OCI-LY1 (cell line): Measurements from ENCODE around the gene RNF144A.

Experiments
- H2AFZ ChIP-seq: fragments of 200-600 bp; sonication (generic), shearing (Covaris generic); 2 replicates; pipeline ENCODE4 v1.6.0; 2014; ENCODE audit warnings: antibody characterized with exemption, mild to moderate bottlenecking, low read length
- H3F3A ChIP-seq: fragments of 200-600 bp; sonication (generic), shearing (Covaris generic); 2 replicates; pipeline ENCODE4 v1.6.0; 2014; ENCODE audit warnings: mild to moderate bottlenecking, antibody characterized with exemption, low read length, moderate library complexity; ENCODE audit not compliant: insufficient read depth
- H3K27ac ChIP-seq: fragments of 200-600 bp; sonication (generic); 2 replicates; pipeline ENCODE4 v1.5.1; 2014; ENCODE audit warnings: low read length, mixed run types, mild to moderate bottlenecking, low read depth; ENCODE audit not compliant: poor library complexity, severe bottlenecking
- H3K27me3 ChIP-seq: fragments of 200-600 bp; sonication (generic); 2 replicates; pipeline ENCODE4 v1.6.0; 2014; ENCODE audit warnings: antibody characterized with exemption, mild to moderate bottlenecking, low read length, moderate library complexity; ENCODE audit not compliant: insufficient read depth
- H3K36me3 ChIP-seq: fragments of 200-600 bp; sonication (generic); 2 replicates; pipeline ENCODE4 v1.6.1; 2014; ENCODE audit warnings: mild to moderate bottlenecking, antibody characterized with exemption, low read length, moderate library complexity, mixed read lengths; ENCODE audit not compliant: insufficient read depth
- H3K4me1 ChIP-seq: fragments of 200-600 bp; sonication (generic); 2 replicates; pipeline ENCODE4 v1.5.1; 2014; ENCODE audit warnings: mild to moderate bottlenecking, low read length, moderate library complexity; ENCODE audit not compliant: insufficient read depth, severe bottlenecking
- H3K4me2 ChIP-seq: fragments of 200-600 bp; sonication (generic), shearing (Covaris generic); 2 replicates; pipeline ENCODE4 v1.6.1; 2014; ENCODE audit warnings: low read length
- H3K4me3 ChIP-seq: fragments of 200-600 bp; sonication (generic); 2 replicates; pipeline ENCODE4 v1.5.1; 2014; ENCODE audit warnings: low read length, low read depth, mild to moderate bottlenecking, mixed read lengths; ENCODE audit not compliant: poor library complexity, severe bottlenecking
- H3K79me2 ChIP-seq: fragments of 200-600 bp; shearing (Covaris generic); 2 replicates; pipeline ENCODE4 v1.6.1; 2016; ENCODE audit warnings: mixed run types, low read length, mixed read lengths; ENCODE audit not compliant: insufficient read depth
- H3K9ac ChIP-seq: fragments of 200-600 bp; sonication (generic), shearing (Covaris generic); 2 replicates; pipeline ENCODE4 v1.6.1; 2014; ENCODE audit warnings: mild to moderate bottlenecking, low read length, mixed read lengths
- H3K9me2 ChIP-seq: fragments of 200-600 bp; sonication (generic), shearing (Covaris generic); 2 replicates; pipeline ENCODE4 v1.6.1; 2014; ENCODE audit warnings: low read depth, mild to moderate bottlenecking, low read length, mixed read lengths
- H3K9me3 ChIP-seq: fragments of 200-600 bp; shearing (Covaris generic); 2 replicates; pipeline ENCODE4 v1.6.1; 2014; ENCODE audit warnings: low read length, mixed read lengths
- H4K20me1 ChIP-seq: fragments of 200-600 bp; sonication (generic), shearing (Covaris generic); 2 replicates; pipeline ENCODE4 v1.6.0; 2016; ENCODE audit warnings: mild to moderate bottlenecking, low read length; ENCODE audit not compliant: insufficient read depth
- EZH2 ChIP-seq: fragments of 200-600 bp; sonication (generic), shearing (Covaris generic); IDR thresholded peaks from 2 replicates; pipeline ENCODE4 v1.8.0; 2017; ENCODE audit warnings: borderline replicate concordance, mixed run types, mild to moderate bottlenecking, antibody characterized with exemption, low read length, moderate library complexity, mixed read lengths
- TF ChIP-seq, protein P1 (sequence below): fragments of 200-600 bp; sonication (generic), shearing (Covaris generic); IDR thresholded peaks from 2 replicates; pipeline ENCODE4 v1.5.1; 2017; ENCODE audit warnings: mild to moderate bottlenecking, antibody characterized with exemption, low read length, moderate library complexity, mixed read lengths

Gene RNF144A

DNA sequence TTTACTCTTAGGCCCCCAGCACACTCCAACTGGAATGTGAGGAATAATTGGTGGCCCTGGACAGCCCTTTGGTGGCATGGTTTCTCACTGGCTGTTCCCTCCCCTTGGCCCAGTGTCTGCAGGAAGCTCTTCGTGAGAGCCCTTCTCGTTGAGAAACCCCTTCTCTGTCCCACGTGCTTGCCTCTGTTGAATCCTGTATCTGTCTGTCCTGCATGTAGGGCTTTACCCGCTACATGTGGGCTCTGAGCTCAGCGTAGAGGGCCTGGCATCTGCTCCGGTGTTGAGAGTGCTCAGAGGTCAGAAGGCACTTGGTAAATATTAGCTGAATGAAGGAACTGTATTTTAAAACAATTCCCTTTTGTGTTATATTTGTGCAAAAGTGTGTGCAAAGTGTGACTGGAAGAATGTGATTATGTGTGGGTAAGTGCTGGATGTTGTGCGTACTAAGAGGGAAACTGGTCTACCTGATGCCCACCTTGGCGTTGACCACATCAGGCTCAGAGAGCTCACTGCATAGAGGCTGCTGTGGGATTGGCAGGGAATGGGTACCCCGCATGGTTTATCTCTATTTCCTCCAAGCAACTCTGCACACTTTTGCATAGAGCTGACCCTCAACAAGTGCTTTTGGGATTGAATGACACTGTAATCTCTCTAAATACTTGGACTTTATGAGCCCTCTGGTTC lies 40.0 kb downstream of the RNF144A start:
- Histone ChIP-seq H2AFZ (no peak overlapping the region), H3K4me3 (no peak overlapping the region), H3K27ac (no peak overlapping the region)

DNA sequence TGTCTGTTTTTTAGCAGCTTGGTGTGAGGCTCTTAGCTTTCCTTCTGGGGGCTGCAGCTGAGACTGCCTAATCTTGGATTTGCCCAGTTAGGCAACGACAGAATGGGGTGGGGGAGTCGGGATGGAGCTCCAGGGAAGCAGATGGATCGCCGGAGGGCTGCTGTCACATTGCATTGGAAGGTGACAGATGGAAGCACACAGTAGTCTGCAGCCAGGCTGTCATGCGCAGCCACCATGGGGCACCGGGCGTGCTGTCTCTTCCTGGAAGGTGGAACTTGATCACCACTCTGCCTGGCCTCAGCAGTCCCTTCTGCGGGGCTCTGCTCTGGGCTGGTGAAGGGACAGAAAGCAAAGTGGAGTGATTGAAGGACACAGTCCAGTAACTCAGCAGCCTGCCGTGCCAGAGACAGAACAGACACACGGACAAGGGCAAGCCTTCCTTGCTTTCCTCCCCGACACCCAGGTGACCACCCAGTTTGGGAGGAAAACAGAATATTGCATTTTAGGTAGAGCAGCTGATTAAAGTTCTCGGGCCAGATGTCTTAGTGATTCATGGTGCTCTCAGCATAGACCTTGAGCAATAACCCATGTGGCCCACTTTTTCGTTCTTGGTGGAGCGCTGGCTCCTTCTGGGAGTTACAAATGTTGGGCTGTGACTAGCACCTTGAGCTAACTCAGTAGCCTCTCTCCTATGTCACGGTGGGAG lies 40.9 kb downstream of the RNF144A start:
- no peaks in the 10 kb centered on the region for H3K27me3 ChIP-seq
- no peaks in the 10 kb centered on the region for H4K20me1 ChIP-seq
- no peak overlapping the region for H3K9ac ChIP-seq
- no peaks in the 10 kb centered on the region for H3K9me2 ChIP-seq
- H3K27ac ChIP-seq: no peak overlapping the region
- H3K4me3 ChIP-seq: no peak overlapping the region
- H3F3A ChIP-seq: no peaks in the 10 kb centered on the region
- no peaks in the 10 kb centered on the region for H3K4me1 ChIP-seq
- no peaks in the 10 kb centered on the region for H3K9me3 ChIP-seq
- H2AFZ ChIP-seq: no peak overlapping the region
- H3K79me2 ChIP-seq: no peaks in the 10 kb centered on the region
- no peak overlapping the region for H3K4me2 ChIP-seq
- TF ChIP-seq EZH2: no peak
- TF ChIP-seq, protein P1, sequence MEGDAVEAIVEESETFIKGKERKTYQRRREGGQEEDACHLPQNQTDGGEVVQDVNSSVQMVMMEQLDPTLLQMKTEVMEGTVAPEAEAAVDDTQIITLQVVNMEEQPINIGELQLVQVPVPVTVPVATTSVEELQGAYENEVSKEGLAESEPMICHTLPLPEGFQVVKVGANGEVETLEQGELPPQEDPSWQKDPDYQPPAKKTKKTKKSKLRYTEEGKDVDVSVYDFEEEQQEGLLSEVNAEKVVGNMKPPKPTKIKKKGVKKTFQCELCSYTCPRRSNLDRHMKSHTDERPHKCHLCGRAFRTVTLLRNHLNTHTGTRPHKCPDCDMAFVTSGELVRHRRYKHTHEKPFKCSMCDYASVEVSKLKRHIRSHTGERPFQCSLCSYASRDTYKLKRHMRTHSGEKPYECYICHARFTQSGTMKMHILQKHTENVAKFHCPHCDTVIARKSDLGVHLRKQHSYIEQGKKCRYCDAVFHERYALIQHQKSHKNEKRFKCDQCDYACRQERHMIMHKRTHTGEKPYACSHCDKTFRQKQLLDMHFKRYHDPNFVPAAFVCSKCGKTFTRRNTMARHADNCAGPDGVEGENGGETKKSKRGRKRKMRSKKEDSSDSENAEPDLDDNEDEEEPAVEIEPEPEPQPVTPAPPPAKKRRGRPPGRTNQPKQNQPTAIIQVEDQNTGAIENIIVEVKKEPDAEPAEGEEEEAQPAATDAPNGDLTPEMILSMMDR: no peak
- H3K36me3 ChIP-seq: no peaks in the 10 kb centered on the region

More for the DNA sequence above, 40.0 kb downstream of the RNF144A start:
- Histone ChIP-seq H4K20me1 (no peaks in the 10 kb centered on the region), H3K36me3 (no peaks in the 10 kb centered on the region), H3K9me2 (no peaks in the 10 kb centered on the region), H3K79me2 (no peaks in the 10 kb centered on the region), H3F3A (no peaks in the 10 kb centered on the region), H3K9ac (no peak overlapping the region), H3K27me3 (no peaks in the 10 kb centered on the region), H3K9me3 (no peaks in the 10 kb centered on the region), H3K4me2 (no peak overlapping the region), H3K4me1 (no peaks in the 10 kb centered on the region)
- no peak for TF ChIP-seq EZH2
- TF ChIP-seq, protein P1: no peak

DNA sequence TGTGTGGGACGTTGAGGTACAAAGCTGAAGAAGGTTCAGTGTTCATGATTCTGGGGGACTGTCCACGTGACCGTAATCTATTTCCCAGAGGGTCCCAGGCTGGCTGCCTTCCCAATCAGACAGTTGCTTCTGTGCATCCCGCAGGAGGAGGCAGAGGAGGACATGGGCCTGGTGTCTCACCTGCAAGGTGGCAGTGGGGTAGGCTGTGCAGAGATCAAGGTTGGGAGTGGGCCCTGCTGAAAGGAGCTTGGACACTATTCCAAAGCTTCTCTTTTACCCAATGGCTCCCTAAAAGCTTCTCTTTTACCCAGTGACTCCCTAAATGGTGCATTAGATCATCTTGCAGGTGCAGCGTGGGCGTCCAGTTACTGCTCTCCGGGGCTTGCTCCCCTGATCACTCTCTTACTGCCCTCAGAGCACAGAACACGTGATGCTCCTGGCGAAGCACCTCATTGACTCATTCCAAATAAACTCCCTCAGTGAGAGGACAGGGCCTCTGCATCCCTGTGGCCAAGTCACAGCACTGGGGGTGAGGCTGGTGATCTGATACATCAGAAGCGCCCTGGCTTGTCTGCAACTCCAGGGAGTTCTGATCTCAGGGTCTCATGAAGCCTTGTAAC lies 41.5 kb downstream of the RNF144A start:
- Histone ChIP-seq H3K36me3 (no peaks in the 10 kb centered on the region), H2AFZ (no peak overlapping the region), H3K27me3 (no peaks in the 10 kb centered on the region), H4K20me1 (no peaks in the 10 kb centered on the region), H3K27ac (no peak overlapping the region), H3K4me3 (no peak overlapping the region), H3K4me2 (no peak overlapping the region), H3K9me3 (no peaks in the 10 kb centered on the region), H3K9me2 (no peaks in the 10 kb centered on the region), H3K4me1 (no peaks in the 10 kb centered on the region), H3K9ac (no peak overlapping the region), H3K79me2 (no peaks in the 10 kb centered on the region), H3F3A (no peaks in the 10 kb centered on the region)
- no peak for TF ChIP-seq EZH2
- TF ChIP-seq, protein P1: no peak
